SK-N-SH treated with all-trans-retinoic acid at 6 μM for 48 hours (cell line): ENCODE measurements around the gene NELFCD.
"Not testable (repeated sequence)": the region's sequence is repeated elsewhere in the genome, so short reads cannot be mapped to it uniquely, and the experiment has no call there.

Source experiments
- ATAC-seq: fragments of 200-7000 bp; cut with Tn5 transposase; 3 replicates; pipeline ENCODE4 v1.9.1; 2020; ENCODE audit warnings: mild to moderate bottlenecking, moderate library complexity
- ARNTL ChIP-seq: fragments of 450-650 bp; formaldehyde crosslinking; IDR thresholded peaks from 2 replicates; pipeline ENCODE4 v1.5.0; 2020; ENCODE audit warnings: low read depth, mild to moderate bottlenecking, moderate library complexity, borderline replicate concordance
- BACH2 ChIP-seq: fragments of 250-450 bp; sonication (Bioruptor Pico); IDR thresholded peaks from 2 replicates; pipeline ENCODE4 v1.9.0; 2021; ENCODE audit warnings: mild to moderate bottlenecking, borderline replicate concordance
- CSDC2 ChIP-seq: fragments of 250-450 bp; sonication (Bioruptor Pico); IDR thresholded peaks from 2 replicates; pipeline ENCODE4 v1.5.0; 2020; ENCODE audit warnings: mild to moderate bottlenecking, moderate library complexity
- ESRRG ChIP-seq: fragments of 250-450 bp; sonication (Bioruptor Pico); IDR thresholded peaks from 2 replicates; pipeline ENCODE4 v1.6.1; 2021; ENCODE audit warnings: mild to moderate bottlenecking
- GLIS3 ChIP-seq: fragments of 250-450 bp; sonication (Bioruptor Pico); IDR thresholded peaks from 2 replicates; pipeline ENCODE4 v1.5.0; 2020; ENCODE audit warnings: mild to moderate bottlenecking, moderate library complexity
- ISL1 ChIP-seq: fragments of 250-450 bp; sonication (Bioruptor Pico); IDR thresholded peaks from 2 replicates; pipeline ENCODE4 v2.1.2; 2022; ENCODE audit warnings: mild to moderate bottlenecking, moderate library complexity
- OSR1 ChIP-seq: fragments of 250-450 bp; sonication (Bioruptor Pico); IDR thresholded peaks from 2 replicates; pipeline ENCODE4 v1.8.0; 2022; ENCODE audit warnings: moderate library complexity, mild to moderate bottlenecking, inconsistent platforms
- PPARA ChIP-seq: fragments of 250-450 bp; sonication (Bioruptor Pico); IDR thresholded peaks from 2 replicates; pipeline ENCODE4 v1.5.0; 2020; ENCODE audit warnings: mild to moderate bottlenecking, borderline replicate concordance
- RARB ChIP-seq: fragments of 250-450 bp; sonication (Bioruptor Pico); IDR thresholded peaks from 2 replicates; pipeline ENCODE4 v1.8.0; 2021; ENCODE audit warnings: mild to moderate bottlenecking, moderate library complexity
- SNAI2 ChIP-seq: fragments of 250-450 bp; sonication (Bioruptor Pico); IDR thresholded peaks from 2 replicates; pipeline ENCODE4 v1.5.0; 2020; ENCODE audit warnings: mild to moderate bottlenecking, moderate library complexity
- TCF4 ChIP-seq: fragments of 250-450 bp; sonication (Bioruptor Pico); IDR thresholded peaks from 2 replicates; pipeline ENCODE4 v1.8.0; 2021; ENCODE audit warnings: mild to moderate bottlenecking, moderate library complexity, borderline replicate concordance
- TOX ChIP-seq: fragments of 250-450 bp; sonication (Bioruptor Pico); IDR thresholded peaks from 2 replicates; pipeline ENCODE4 v1.8.0; 2021; ENCODE audit warnings: mild to moderate bottlenecking, moderate library complexity, borderline replicate concordance
- ZC3H10 ChIP-seq: fragments of 250-450 bp; sonication (Bioruptor Pico); IDR thresholded peaks from 2 replicates; pipeline ENCODE4 v1.5.1; 2021; ENCODE audit warnings: mild to moderate bottlenecking, moderate library complexity
- ZFP3 ChIP-seq: fragments of 250-450 bp; sonication (Bioruptor Pico); IDR thresholded peaks from 2 replicates; pipeline ENCODE4 v1.5.0; 2020; ENCODE audit warnings: mild to moderate bottlenecking, moderate library complexity
- ZFP30 ChIP-seq: fragments of 450-650 bp; formaldehyde crosslinking; IDR thresholded peaks from 2 replicates; pipeline ENCODE4 v1.5.0; 2022; ENCODE audit warnings: mild to moderate bottlenecking, moderate library complexity
- ZNF565 ChIP-seq: fragments of 450-650 bp; formaldehyde crosslinking; conservative IDR thresholded peaks from 2 replicates; pipeline ENCODE4 v1.5.0; 2020; ENCODE audit warnings: low read depth, mild to moderate bottlenecking, moderate library complexity
- ZNF70 ChIP-seq: fragments of 450-650 bp; formaldehyde crosslinking; IDR thresholded peaks from 2 replicates; pipeline ENCODE4 v1.5.0; 2020; ENCODE audit warnings: mild to moderate bottlenecking, moderate library complexity
- ZNF8 ChIP-seq: fragments of 450-650 bp; formaldehyde crosslinking; IDR thresholded peaks from 2 replicates; pipeline ENCODE4 v1.5.0; 2020; ENCODE audit warnings: mild to moderate bottlenecking, moderate library complexity
- TF ChIP-seq, protein P1 (sequence below): fragments of 250-450 bp; sonication (Bioruptor Pico); IDR thresholded peaks from 2 replicates; pipeline ENCODE4 v1.5.0; 2020; ENCODE audit warnings: mild to moderate bottlenecking, moderate library complexity
- TF ChIP-seq, protein P2 (sequence below): fragments of 250-450 bp; sonication (Bioruptor Pico); IDR thresholded peaks from 2 replicates; pipeline ENCODE4 v1.5.1; 2020; ENCODE audit warnings: low read depth, mild to moderate bottlenecking, moderate library complexity
- TF ChIP-seq, protein P3 (sequence below): fragments of 250-450 bp; sonication (Bioruptor Pico); IDR thresholded peaks from 2 replicates; pipeline ENCODE4 v1.8.0; 2021; ENCODE audit warnings: low read depth, mild to moderate bottlenecking, moderate library complexity, borderline replicate concordance

The NELFCD gene

GRCh38 chr20:58959652-58960051 lies 21.4 kb upstream of the NELFCD start:
- no peak for ATAC-seq
- TF ChIP-seq ISL1 (CRISPR knock-in tag) (no peak), ZFP3 (CRISPR knock-in tag) (no peak), ZC3H10 (no peak)
- TF ChIP-seq, all 23 proteins: peak for 0

- ATAC-seq, result no peak
- no peak for TF ChIP-seq ZFP30 (CRISPR knock-in tag)
- no peak for TF ChIP-seq ZNF8 (CRISPR knock-in tag)
- no peak for TF ChIP-seq OSR1 (CRISPR knock-in tag)
These were observed 17.9 kb upstream of the NELFCD start for GRCh38 chr20:58963060-58963584.

DNA sequence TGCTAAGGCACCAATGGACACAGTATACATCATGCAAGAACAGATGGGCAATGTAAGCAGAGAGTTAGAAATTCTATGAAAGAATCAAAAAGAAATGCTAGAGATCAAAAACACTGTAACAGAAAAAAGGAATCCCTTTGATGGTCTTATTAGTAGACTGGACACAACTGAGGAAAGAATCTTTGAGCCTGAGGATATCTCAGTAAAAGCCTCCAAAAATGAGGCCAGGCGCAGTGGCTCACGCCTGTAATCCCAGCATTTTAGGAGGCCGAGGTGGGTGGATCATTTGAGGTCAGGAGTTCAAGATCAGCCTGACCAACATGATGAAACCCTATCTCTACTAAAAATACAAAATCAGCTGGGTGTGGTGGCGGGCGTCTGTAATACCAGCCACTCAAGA lies 17.1 kb upstream of the NELFCD start:
- not testable (repeated sequence) for ATAC-seq

GRCh38 chr20:58965270-58966064 lies 15.6 kb upstream of the NELFCD start:
- no peak for ATAC-seq
- no peak for TF ChIP-seq GLIS3
- no peak for TF ChIP-seq ISL1 (CRISPR knock-in tag)
- no peak for TF ChIP-seq TOX (CRISPR knock-in tag)
- no peak for TF ChIP-seq RARB (CRISPR knock-in tag)
- TF ChIP-seq TCF4 (CRISPR knock-in tag), result no peak
- no peak for TF ChIP-seq CSDC2 (CRISPR knock-in tag)
- TF ChIP-seq ZNF8 (CRISPR knock-in tag), result no peak
- TF ChIP-seq, protein P1, sequence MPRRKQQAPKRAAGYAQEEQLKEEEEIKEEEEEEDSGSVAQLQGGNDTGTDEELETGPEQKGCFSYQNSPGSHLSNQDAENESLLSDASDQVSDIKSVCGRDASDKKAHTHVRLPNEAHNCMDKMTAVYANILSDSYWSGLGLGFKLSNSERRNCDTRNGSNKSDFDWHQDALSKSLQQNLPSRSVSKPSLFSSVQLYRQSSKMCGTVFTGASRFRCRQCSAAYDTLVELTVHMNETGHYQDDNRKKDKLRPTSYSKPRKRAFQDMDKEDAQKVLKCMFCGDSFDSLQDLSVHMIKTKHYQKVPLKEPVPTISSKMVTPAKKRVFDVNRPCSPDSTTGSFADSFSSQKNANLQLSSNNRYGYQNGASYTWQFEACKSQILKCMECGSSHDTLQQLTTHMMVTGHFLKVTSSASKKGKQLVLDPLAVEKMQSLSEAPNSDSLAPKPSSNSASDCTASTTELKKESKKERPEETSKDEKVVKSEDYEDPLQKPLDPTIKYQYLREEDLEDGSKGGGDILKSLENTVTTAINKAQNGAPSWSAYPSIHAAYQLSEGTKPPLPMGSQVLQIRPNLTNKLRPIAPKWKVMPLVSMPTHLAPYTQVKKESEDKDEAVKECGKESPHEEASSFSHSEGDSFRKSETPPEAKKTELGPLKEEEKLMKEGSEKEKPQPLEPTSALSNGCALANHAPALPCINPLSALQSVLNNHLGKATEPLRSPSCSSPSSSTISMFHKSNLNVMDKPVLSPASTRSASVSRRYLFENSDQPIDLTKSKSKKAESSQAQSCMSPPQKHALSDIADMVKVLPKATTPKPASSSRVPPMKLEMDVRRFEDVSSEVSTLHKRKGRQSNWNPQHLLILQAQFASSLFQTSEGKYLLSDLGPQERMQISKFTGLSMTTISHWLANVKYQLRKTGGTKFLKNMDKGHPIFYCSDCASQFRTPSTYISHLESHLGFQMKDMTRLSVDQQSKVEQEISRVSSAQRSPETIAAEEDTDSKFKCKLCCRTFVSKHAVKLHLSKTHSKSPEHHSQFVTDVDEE (CRISPR knock-in tag), result no peak
- no peak for TF ChIP-seq ZNF565 (CRISPR knock-in tag)
- TF ChIP-seq ESRRG (CRISPR knock-in tag), result no peak
- TF ChIP-seq ZFP30 (CRISPR knock-in tag), result no peak
- no peak for TF ChIP-seq ZNF70 (CRISPR knock-in tag)
- no peak for TF ChIP-seq SNAI2
- no peak for TF ChIP-seq OSR1 (CRISPR knock-in tag)
- TF ChIP-seq BACH2 (CRISPR knock-in tag), result no peak
- TF ChIP-seq, protein P2, sequence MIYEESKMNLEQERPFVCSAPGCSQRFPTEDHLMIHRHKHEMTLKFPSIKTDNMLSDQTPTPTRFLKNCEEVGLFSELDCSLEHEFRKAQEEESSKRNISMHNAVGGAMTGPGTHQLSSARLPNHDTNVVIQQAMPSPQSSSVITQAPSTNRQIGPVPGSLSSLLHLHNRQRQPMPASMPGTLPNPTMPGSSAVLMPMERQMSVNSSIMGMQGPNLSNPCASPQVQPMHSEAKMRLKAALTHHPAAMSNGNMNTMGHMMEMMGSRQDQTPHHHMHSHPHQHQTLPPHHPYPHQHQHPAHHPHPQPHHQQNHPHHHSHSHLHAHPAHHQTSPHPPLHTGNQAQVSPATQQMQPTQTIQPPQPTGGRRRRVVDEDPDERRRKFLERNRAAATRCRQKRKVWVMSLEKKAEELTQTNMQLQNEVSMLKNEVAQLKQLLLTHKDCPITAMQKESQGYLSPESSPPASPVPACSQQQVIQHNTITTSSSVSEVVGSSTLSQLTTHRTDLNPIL (CRISPR knock-in tag), result no peak

DNA sequence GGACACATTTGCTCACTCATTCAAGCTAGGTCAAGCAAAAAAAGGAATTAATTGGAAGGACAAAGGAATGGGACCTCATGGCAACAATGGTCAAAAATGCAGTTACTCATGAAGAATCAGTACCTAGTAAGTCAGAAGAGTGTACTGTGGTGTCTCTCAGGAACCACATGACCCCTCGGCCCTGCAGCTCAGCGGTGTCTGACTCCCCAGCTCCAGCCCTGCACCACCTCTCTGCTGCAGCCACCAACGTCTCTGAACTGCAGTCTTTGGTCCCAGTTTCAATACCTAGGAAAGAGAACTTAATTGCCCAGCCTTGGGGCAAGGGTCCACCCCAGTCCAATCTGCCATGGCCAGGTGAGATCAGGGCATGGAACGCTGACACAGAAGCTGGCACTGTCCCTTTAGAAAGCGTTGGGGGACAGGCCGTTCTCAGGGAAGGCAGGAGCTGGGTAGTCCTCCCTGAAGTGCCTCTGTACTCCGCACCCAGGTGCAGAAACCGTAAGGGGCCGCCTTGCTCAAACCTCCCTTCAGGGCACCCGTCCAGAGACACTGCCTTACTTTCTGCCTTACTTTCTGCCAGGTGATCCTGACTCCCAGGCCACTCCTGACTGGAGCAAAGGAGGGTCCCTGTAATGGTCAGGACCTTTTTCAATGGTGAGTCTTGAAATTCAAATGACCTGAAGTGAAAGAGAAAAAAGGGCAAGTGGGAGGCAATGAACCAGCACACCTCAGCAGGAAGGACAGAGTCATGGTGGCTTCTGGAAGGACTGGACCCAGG lies 13.2 kb upstream of the NELFCD start:
- no peak for ATAC-seq
- TF ChIP-seq ARNTL (no peak), SNAI2 (no peak), TCF4 (CRISPR knock-in tag) (no peak), PPARA (CRISPR knock-in tag) (no peak), ISL1 (CRISPR knock-in tag) (no peak), ZNF565 (CRISPR knock-in tag) (no peak), ESRRG (CRISPR knock-in tag) (no peak), ZC3H10 (no peak), ZNF70 (CRISPR knock-in tag) (no peak), CSDC2 (CRISPR knock-in tag) (no peak), ZFP30 (CRISPR knock-in tag) (no peak), ZNF8 (CRISPR knock-in tag) (no peak), TOX (CRISPR knock-in tag) (no peak), ZFP3 (CRISPR knock-in tag) (no peak), GLIS3 (no peak)
- TF ChIP-seq, protein P2 (CRISPR knock-in tag), result no peak
- TF ChIP-seq, protein P3, sequence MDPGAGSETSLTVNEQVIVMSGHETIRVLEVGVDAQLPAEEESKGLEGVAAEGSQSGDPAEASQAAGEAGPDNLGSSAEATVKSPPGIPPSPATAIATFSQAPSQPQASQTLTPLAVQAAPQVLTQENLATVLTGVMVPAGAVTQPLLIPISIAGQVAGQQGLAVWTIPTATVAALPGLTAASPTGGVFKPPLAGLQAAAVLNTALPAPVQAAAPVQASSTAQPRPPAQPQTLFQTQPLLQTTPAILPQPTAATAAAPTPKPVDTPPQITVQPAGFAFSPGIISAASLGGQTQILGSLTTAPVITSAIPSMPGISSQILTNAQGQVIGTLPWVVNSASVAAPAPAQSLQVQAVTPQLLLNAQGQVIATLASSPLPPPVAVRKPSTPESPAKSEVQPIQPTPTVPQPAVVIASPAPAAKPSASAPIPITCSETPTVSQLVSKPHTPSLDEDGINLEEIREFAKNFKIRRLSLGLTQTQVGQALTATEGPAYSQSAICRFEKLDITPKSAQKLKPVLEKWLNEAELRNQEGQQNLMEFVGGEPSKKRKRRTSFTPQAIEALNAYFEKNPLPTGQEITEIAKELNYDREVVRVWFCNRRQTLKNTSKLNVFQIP, result no peak
- TF ChIP-seq, protein P1 (CRISPR knock-in tag), result no peak
